H1 (cell line): Measurements from ENCODE around the gene ENDOG. TPM values are rescaled to one million over a fixed set of nuclear protein-coding genes. Genes with fewer than 3 reads are reported as not detected.

Experiments used
- CTCF ChIA-PET: fragments of 300-600 bp; sonication (Branson Sonifier 250); formaldehyde crosslinking; loops from one replicate; lab custom pipeline; 2021; ENCODE audit not compliant: partially characterized antibody; lab: Charles Lee
- POLR2A ChIA-PET: fragments of 300-600 bp; sonication (Branson Sonifier 250); formaldehyde crosslinking; loops from one replicate; lab custom pipeline; 2021; ENCODE audit warnings: inconsistent platforms; ENCODE audit not compliant: partially characterized antibody; lab: Charles Lee
- DNase-seq, 2 experiments: peaks; one replicate each; pipeline versions ENCODE4 v3.0.0 to v3.0.0-alpha.2; 2010 to 2022; ENCODE audit warnings: low spot score in 2 of 2, low read depth in 1 of 2, mixed read lengths in 1 of 2
- FAIRE-seq: peaks from 2 replicates; lab custom pipeline; 2011; peaks lifted over from hg19 to GRCh38; lab: Jason Lieb, UNC
- H2AFZ ChIP-seq: 2 replicates; pipeline ENCODE4 v1.8.1; 2012; ENCODE audit warnings: low read length, inconsistent platforms
- H2AK5ac ChIP-seq: 2 replicates; pipeline ENCODE4 v1.6.1; 2013; ENCODE audit warnings: low read depth, low read length
- H2BK120ac ChIP-seq: replicated peaks from 2 replicates; pipeline ENCODE3; 2013; ENCODE audit warnings: low read depth, low read length, inconsistent platforms
- H2BK12ac ChIP-seq: 2 replicates; pipeline ENCODE4 v1.6.1; 2013; ENCODE audit warnings: low read depth, low read length
- H2BK15ac ChIP-seq: 2 replicates; pipeline ENCODE4 v1.6.1; 2013; ENCODE audit warnings: low read length
- H2BK20ac ChIP-seq: 2 replicates; pipeline ENCODE4 v1.6.1; 2013; ENCODE audit warnings: low read length
- H2BK5ac ChIP-seq: 2 replicates; pipeline ENCODE4 v1.6.1; 2013; ENCODE audit warnings: low read depth, low read length
- H3K14ac ChIP-seq: 2 replicates; pipeline ENCODE4 v1.6.1; 2013; ENCODE audit warnings: inconsistent platforms; ENCODE audit not compliant: insufficient read length
- H3K18ac ChIP-seq: 2 replicates; pipeline ENCODE4 v1.6.1; 2013; ENCODE audit warnings: low read length; ENCODE audit errors: extremely low read depth
- H3K23ac ChIP-seq: 2 replicates; pipeline ENCODE4 v1.6.1; 2013; ENCODE audit warnings: inconsistent platforms; ENCODE audit not compliant: insufficient read length
- H3K23me2 ChIP-seq: 2 replicates; pipeline ENCODE4 v1.6.1; 2013; ENCODE audit warnings: low read depth, low read length
- H3K27ac ChIP-seq: 2 replicates; pipeline ENCODE4 v1.6.1; 2011; ENCODE audit warnings: low read depth, low read length, inconsistent platforms
- H3K27me3 ChIP-seq, 4 experiments: replicated peaks in 1 of 4; 1 replicate in 1 of 4; 2 replicates in 3 of 4; pipeline versions ENCODE4 v1.6.1 to v1.8.1; 2011 to 2013; ENCODE audit warnings: low read length in 3 of 4, mild to moderate bottlenecking in 3 of 4, inconsistent platforms in 2 of 4, mixed read lengths in 2 of 4, moderate library complexity in 1 of 4; ENCODE audit not compliant: control insufficient read depth in 3 of 4, insufficient read depth in 3 of 4; ENCODE audit errors: extremely low read depth in 1 of 4
- H3K36me3 ChIP-seq, 4 experiments: 2 replicates each; pipeline versions ENCODE4 v1.6.1 to v1.8.1; 2011 to 2013; ENCODE audit warnings: mild to moderate bottlenecking in 4 of 4, low read length in 3 of 4, moderate library complexity in 2 of 4, control low read depth in 1 of 4, inconsistent platforms in 1 of 4; ENCODE audit not compliant: insufficient read depth in 4 of 4, control insufficient read depth in 2 of 4
- H3K4ac ChIP-seq: replicated peaks from 2 replicates; pipeline ENCODE3; 2013; ENCODE audit warnings: low read length, low read depth, mixed read lengths, inconsistent platforms; ENCODE audit not compliant: insufficient read length
- H3K4me1 ChIP-seq, 4 experiments: replicated peaks in 1 of 4; 1 replicate in 1 of 4; 2 replicates in 3 of 4; pipeline versions ENCODE4 v1.6.1 to v1.8.1; 2011 to 2013; ENCODE audit warnings: low read length in 3 of 4, inconsistent platforms in 2 of 4, mixed read lengths in 1 of 4; ENCODE audit not compliant: insufficient read depth in 4 of 4, control insufficient read depth in 3 of 4
- H3K4me2 ChIP-seq, 2 experiments: 2 replicates each; pipeline versions ENCODE4 v1.6.1 to v1.8.1; 2011 to 2013; ENCODE audit warnings: low read depth in 2 of 2, low read length in 2 of 2, control low read depth in 1 of 2, inconsistent platforms in 1 of 2, mild to moderate bottlenecking in 1 of 2; ENCODE audit not compliant: insufficient read depth in 1 of 2
- H3K4me3 ChIP-seq, 4 experiments: fragments of 200-600, 300-600 bp in 1 of 4; sonication (generic), shearing (Covaris generic), sonication (Bioruptor Twin) in 1 of 4; 2 replicates each; pipeline versions ENCODE4 v1.5.1 to v1.8.1; 2011 to 2016; ENCODE audit warnings: low read length in 4 of 4, low read depth in 3 of 4, control low read depth in 2 of 4, inconsistent platforms in 2 of 4, mild to moderate bottlenecking in 2 of 4, mixed read lengths in 1 of 4, moderate library complexity in 1 of 4; ENCODE audit not compliant: insufficient read depth in 2 of 4; ENCODE audit errors: extremely low read depth in 1 of 4
- H3K56ac ChIP-seq: replicated peaks from 2 replicates; pipeline ENCODE3; 2013; ENCODE audit warnings: low read depth, mild to moderate bottlenecking, mixed read lengths, low read length, inconsistent platforms; ENCODE audit not compliant: insufficient read length
- H3K79me1 ChIP-seq: 2 replicates; pipeline ENCODE4 v1.6.1; 2013; ENCODE audit warnings: low read depth, low read length, control low read depth
- H3K79me2 ChIP-seq, 2 experiments: 2 replicates each; pipeline versions ENCODE4 v1.6.1 to v1.8.1; 2012 to 2013; ENCODE audit warnings: low read length in 2 of 2, mild to moderate bottlenecking in 2 of 2, inconsistent platforms in 1 of 2; ENCODE audit not compliant: insufficient read depth in 2 of 2, control insufficient read depth in 1 of 2
- H3K9ac ChIP-seq, 4 experiments: replicated peaks in 1 of 4; 1 replicate in 1 of 4; 2 replicates in 3 of 4; pipeline versions ENCODE4 v1.6.1 to v1.8.1; 2011 to 2013; ENCODE audit warnings: low read depth in 3 of 4, low read length in 3 of 4, control low read depth in 2 of 4, mild to moderate bottlenecking in 2 of 4, moderate library complexity in 2 of 4, inconsistent platforms in 1 of 4; ENCODE audit errors: extremely low read depth in 1 of 4
- H3K9me3 ChIP-seq, 2 experiments: 2 replicates each; pipeline versions ENCODE4 v1.6.1 to v1.8.1; 2012 to 2013; ENCODE audit warnings: mild to moderate bottlenecking in 2 of 2, moderate library complexity in 2 of 2, control low read depth in 1 of 2, inconsistent platforms in 1 of 2, low read depth in 1 of 2, low read length in 1 of 2, mixed read lengths in 1 of 2; ENCODE audit not compliant: insufficient read depth in 2 of 2
- H4K20me1 ChIP-seq, 2 experiments: replicated peaks in 1 of 2; 2 replicates each; pipeline versions ENCODE3 to v1.8.1; 2011 to 2013; ENCODE audit warnings: inconsistent platforms in 2 of 2, low read length in 2 of 2, mild to moderate bottlenecking in 1 of 2; ENCODE audit not compliant: insufficient read depth in 2 of 2, control insufficient read depth in 1 of 2
- H4K5ac ChIP-seq: 2 replicates; pipeline ENCODE4 v1.6.1; 2013; ENCODE audit warnings: low read length, low read depth, mixed read lengths, inconsistent platforms; ENCODE audit not compliant: insufficient read length
- H4K8ac ChIP-seq: 2 replicates; pipeline ENCODE4 v1.8.0; 2013; ENCODE audit warnings: mild to moderate bottlenecking, moderate library complexity, low read length, inconsistent platforms; ENCODE audit not compliant: insufficient read depth; ENCODE audit errors: extremely low read depth
- H4K91ac ChIP-seq: replicated peaks from 2 replicates; pipeline ENCODE3; 2013; ENCODE audit warnings: low read length, mixed read lengths, inconsistent platforms; ENCODE audit not compliant: insufficient read length
- ATF2 ChIP-seq: IDR thresholded peaks from 2 replicates; pipeline ENCODE4 v1.6.1; 2012; ENCODE audit warnings: low read length, inconsistent platforms
- BCL11A ChIP-seq, 2 experiments: IDR thresholded peaks; one replicate each; pipeline ENCODE4 v1.6.1; 2011; ENCODE audit warnings: low read depth in 2 of 2, low read length in 2 of 2, mild to moderate bottlenecking in 2 of 2
- NANOG ChIP-seq: IDR thresholded peaks from 2 replicates; pipeline ENCODE4 v1.6.1; 2011; ENCODE audit warnings: low read length, low read depth, mild to moderate bottlenecking, inconsistent platforms; ENCODE audit not compliant: insufficient read depth, poor library complexity, severe bottlenecking
- RBBP5 ChIP-seq: IDR thresholded peaks from 2 replicates; pipeline ENCODE4 v1.7.1; 2012; ENCODE audit warnings: low read depth, mild to moderate bottlenecking, inconsistent platforms, low read length, moderate library complexity, borderline replicate concordance
- SRF ChIP-seq: IDR thresholded peaks from 2 replicates; pipeline ENCODE4 v1.6.1; 2011; ENCODE audit warnings: mild to moderate bottlenecking, low read depth, low read length, moderate library complexity
- WGBS, 2 experiments: shearing (Covaris generic) in 1 of 2; methylation state at CpG; one replicate each; pipeline versions ENCODE4 v1.1.6 to v1.1.7; 2013 to 2015; ENCODE audit warnings: low lambda C conversion rate in 2 of 2, mixed read lengths in 2 of 2, inconsistent platforms in 1 of 2, low coverage in 1 of 2, missing lambda C conversion rate in 1 of 2; ENCODE audit not compliant: insufficient replicate concordance in 2 of 2, insufficient coverage in 1 of 2, insufficient read length in 1 of 2; ENCODE audit errors: extremely low coverage in 1 of 2, missing lambda C conversion rate in 1 of 2; 5-methylcytosine and 5-hydroxymethylcytosine counted together
- polyA plus RNA-seq, 7 experiments: library from polyadenylated mRNA; depleted of rRNA in 3 of 7; stranded (reverse) in 5 of 7; unstranded in 2 of 7; fragments of >200 nt in 5 of 7; fragments of 200-250 nt in 2 of 7; gene quantifications; 1 replicate in 5 of 7; 2 replicates in 1 of 7; 4 replicates in 1 of 7; pipeline versions ENCODE4 v1.2.1 to v1.2.3, GENCODE V29; 2011 to 2013; ENCODE audit warnings: missing spikeins in 2 of 7, mixed read lengths in 2 of 7
- total RNA-seq: library from RNA; stranded (reverse); fragmentation: NEBNext Ultra II Directional; extraction: Animal tissue kit (Norgen Biotek cat#: 25700); gene quantifications from 2 replicates; pipeline ENCODE4 v1.2.1, GENCODE V29; 2021

The ENDOG gene
- total and polyA plus RNA-seq, 2 of the 8 experiments (the other 6 are each of a cell fraction or from before 2014, with no cell fraction given), result 17.5 to 23.4 TPM

DNA sequence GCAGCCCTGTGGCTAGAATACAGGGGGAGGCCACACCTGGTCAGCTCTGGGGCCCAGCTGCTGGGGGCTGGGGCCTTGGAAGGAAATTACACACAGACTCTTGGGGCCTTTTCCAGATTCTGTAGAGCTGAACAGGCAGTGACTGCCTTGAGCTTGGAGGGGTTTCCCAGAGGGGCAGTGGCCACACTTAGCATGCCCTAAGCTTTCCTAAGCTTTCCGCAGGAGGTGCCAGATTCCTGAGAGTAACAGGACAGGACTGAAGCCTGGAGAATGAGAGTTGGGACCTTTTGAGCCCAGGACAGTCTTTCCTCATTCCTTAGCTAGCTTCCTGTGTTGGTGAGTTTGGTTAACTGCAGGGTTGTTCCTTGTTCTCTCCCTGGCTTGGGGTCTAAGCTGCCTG lies 29.9 kb upstream of the ENDOG start:
- DNase-seq, result no peak
- POLR2A ChIA-PET, result interaction anchor here (0.5 to 2.2 kb wide), 12 partner anchors 17 to 141 kb away, joined by 3 to 9 read pairs (median 4); partner anchors contain the start of genes ENDOG, ZDHHC12 and ZER1
- 100% methylated on average over 1 of the region's 1 CpG; no CpG with 5 or more reads in 1 of the 2 experiments for WGBS, 2 experiments

More for the DNA sequence above, 29.9 kb upstream of the ENDOG start:
- peaks cover 0 to 2% (median 0%) of the 10 kb centered on the region in 4 experiments; a peak in 1 of 7 replicates for H3K4me1 ChIP-seq
- H2AFZ ChIP-seq, result no peak overlapping the region
- H3K4me2 ChIP-seq, result peak overlapping the region; percentile 77 to 83; a peak in 2 of 4 replicates
- no peaks in the 10 kb centered on the region; the same call in 1 of the 2 replicates for H3K79me1 ChIP-seq
- no peak overlapping the region for H3K4ac ChIP-seq
- H3K4me3 ChIP-seq, result peak overlapping the region in 3 of 4 experiments; percentile 84 to 98 (median 88); a peak in 4 of 8 replicates
- H2BK12ac ChIP-seq, result no peak overlapping the region
- peaks cover 0 to 7% of the 10 kb centered on the region in 2 experiments; a peak in 1 of 4 replicates for H3K79me2 ChIP-seq
- H3K18ac ChIP-seq, result no peak overlapping the region
- H2BK5ac ChIP-seq, result no peak overlapping the region
- H4K91ac ChIP-seq, result no peak overlapping the region
- H3K23ac ChIP-seq, result no peak overlapping the region
- CTCF ChIA-PET, result interaction anchor here (0.6 to 2.0 kb wide), 15 partner anchors 13 to 95 kb away, joined by 3 to 10 read pairs (median 4); partner anchors contain the start of genes ENDOG and ZER1
- FAIRE-seq, result no peak
- peaks cover 3 to 16% (median 7%) of the 10 kb centered on the region in 4 experiments; a peak in 4 of 8 replicates for H3K36me3 ChIP-seq
- H2BK20ac ChIP-seq, result no peak overlapping the region
- H2BK15ac ChIP-seq, result no peak overlapping the region
- H3K14ac ChIP-seq, result no peak overlapping the region
- no peak overlapping the region for H3K27ac ChIP-seq
- TF ChIP-seq ATF2, result no peak
- TF ChIP-seq NANOG, result no peak
- no peak for TF ChIP-seq BCL11A (IDR thresholded peaks at IDR 0.05; ENCODE audit: low read depth in 2 of 2, low read length in 2 of 2)
- no peak for TF ChIP-seq RBBP5
- TF ChIP-seq SRF, result no peak
- H2BK120ac ChIP-seq, result no peak overlapping the region
- H4K5ac ChIP-seq, result no peak overlapping the region
- H3K9ac ChIP-seq, result no peak overlapping the region
- no peaks in the 10 kb centered on the region for H3K9me3 ChIP-seq
- H3K27me3 ChIP-seq, result no peaks in the 10 kb centered on the region
- H4K8ac ChIP-seq, result no peak overlapping the region
- no peak overlapping the region for H2AK5ac ChIP-seq
- peaks cover 0 to 1% of the 10 kb centered on the region in 2 experiments for H4K20me1 ChIP-seq
- H3K56ac ChIP-seq, result no peak overlapping the region
- H3K23me2 ChIP-seq, result peaks cover 5% of the 10 kb centered on the region; the same call in 1 of the 2 replicates
